Measurements from ENCODE around the gene PASK. TPM values are rescaled to one million over a fixed set of nuclear protein-coding genes. Genes with fewer than 3 reads are reported as not detected.

PASK gene
- total and polyA plus RNA-seq, 2 donors (not counting 1 experiment from before 2014, with no cell fraction given): 1.0 to 1.5 TPM

GRCh38 chr2:241187101-241187917 is 38.0 kb upstream of the PASK start:
- H4K20me1 ChIP-seq (ENCODE audit: control insufficient read depth, extremely low read depth, insufficient read depth, low read length): no peaks in the 10 kb centered on the region
- H2AFZ ChIP-seq (ENCODE audit: low read length): no peak overlapping the region
- H3K27me3 ChIP-seq (ENCODE audit: control insufficient read depth, insufficient read depth, low read length): no peaks in the 10 kb centered on the region
- no peak overlapping the region for H3K4me3 ChIP-seq (replicated peaks in 1 of 4; ENCODE audit: control extremely low read depth in 1 of 4, insufficient read depth in 1 of 4, low read depth in 3 of 4, low read length in 4 of 4)
- TF ChIP-seq, protein P1, sequence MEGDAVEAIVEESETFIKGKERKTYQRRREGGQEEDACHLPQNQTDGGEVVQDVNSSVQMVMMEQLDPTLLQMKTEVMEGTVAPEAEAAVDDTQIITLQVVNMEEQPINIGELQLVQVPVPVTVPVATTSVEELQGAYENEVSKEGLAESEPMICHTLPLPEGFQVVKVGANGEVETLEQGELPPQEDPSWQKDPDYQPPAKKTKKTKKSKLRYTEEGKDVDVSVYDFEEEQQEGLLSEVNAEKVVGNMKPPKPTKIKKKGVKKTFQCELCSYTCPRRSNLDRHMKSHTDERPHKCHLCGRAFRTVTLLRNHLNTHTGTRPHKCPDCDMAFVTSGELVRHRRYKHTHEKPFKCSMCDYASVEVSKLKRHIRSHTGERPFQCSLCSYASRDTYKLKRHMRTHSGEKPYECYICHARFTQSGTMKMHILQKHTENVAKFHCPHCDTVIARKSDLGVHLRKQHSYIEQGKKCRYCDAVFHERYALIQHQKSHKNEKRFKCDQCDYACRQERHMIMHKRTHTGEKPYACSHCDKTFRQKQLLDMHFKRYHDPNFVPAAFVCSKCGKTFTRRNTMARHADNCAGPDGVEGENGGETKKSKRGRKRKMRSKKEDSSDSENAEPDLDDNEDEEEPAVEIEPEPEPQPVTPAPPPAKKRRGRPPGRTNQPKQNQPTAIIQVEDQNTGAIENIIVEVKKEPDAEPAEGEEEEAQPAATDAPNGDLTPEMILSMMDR (conservative IDR thresholded peaks at IDR 0.05 in 1 of 2, IDR thresholded peaks at IDR 0.05 in 1 of 2; ENCODE audit: low read depth in 1 of 2, low read length in 2 of 2): no peak
- TF ChIP-seq EZH2 (IDR thresholded peaks at IDR 0.05; ENCODE audit: low read length, missing control alignments): no peak
- H3K4me1 ChIP-seq (ENCODE audit: control insufficient read depth, extremely low read depth, insufficient read depth, low read length): no peaks in the 10 kb centered on the region
- no peaks in the 10 kb centered on the region for H3K9me3 ChIP-seq (ENCODE audit: control insufficient read depth, insufficient read depth, low read depth, low read length)
- no peak overlapping the region for H3K9ac ChIP-seq (ENCODE audit: insufficient read depth, low read length)
- H3K79me2 ChIP-seq (ENCODE audit: control insufficient read depth, insufficient read depth, low read length): no peaks in the 10 kb centered on the region
- no peak overlapping the region for H3K4me2 ChIP-seq (ENCODE audit: extremely low read depth, insufficient read depth, low read length)
- H3K36me3 ChIP-seq (ENCODE audit: control insufficient read depth, insufficient read depth, low read length): peaks cover 6% of the 10 kb centered on the region
- DNase-seq (ENCODE audit: low read depth in 2 of 2): no peak
- H3K27ac ChIP-seq (ENCODE audit: insufficient read depth, low read length): no peak overlapping the region

- Histone ChIP-seq H3K4me2 (ENCODE audit: extremely low read depth, insufficient read depth, low read length) (no peak overlapping the region), H3K9ac (ENCODE audit: insufficient read depth, low read length) (no peak overlapping the region), H3K79me2 (ENCODE audit: control insufficient read depth, insufficient read depth, low read length) (no peaks in the 10 kb centered on the region), H2AFZ (ENCODE audit: low read length) (no peak overlapping the region), H3K4me3 (replicated peaks in 1 of 4; ENCODE audit: control extremely low read depth in 1 of 4, insufficient read depth in 1 of 4, low read depth in 3 of 4, low read length in 4 of 4) (no peak overlapping the region), H3K27me3 (ENCODE audit: control insufficient read depth, insufficient read depth, low read length) (no peaks in the 10 kb centered on the region), H3K36me3 (ENCODE audit: control insufficient read depth, insufficient read depth, low read length) (peaks cover 6% of the 10 kb centered on the region), H4K20me1 (ENCODE audit: control insufficient read depth, extremely low read depth, insufficient read depth, low read length) (no peaks in the 10 kb centered on the region), H3K4me1 (ENCODE audit: control insufficient read depth, extremely low read depth, insufficient read depth, low read length) (no peaks in the 10 kb centered on the region), H3K9me3 (ENCODE audit: control insufficient read depth, insufficient read depth, low read depth, low read length) (no peaks in the 10 kb centered on the region), H3K27ac (ENCODE audit: insufficient read depth, low read length) (no peak overlapping the region)
- TF ChIP-seq, protein P1 (conservative IDR thresholded peaks at IDR 0.05 in 1 of 2, IDR thresholded peaks at IDR 0.05 in 1 of 2; ENCODE audit: low read depth in 1 of 2, low read length in 2 of 2): no peak
- TF ChIP-seq EZH2 (IDR thresholded peaks at IDR 0.05; ENCODE audit: low read length, missing control alignments): no peak
- no peak for DNase-seq (ENCODE audit: low read depth in 2 of 2)
These were observed 36.7 kb upstream of the PASK start for GRCh38 chr2:241185961-241186360.

DNA sequence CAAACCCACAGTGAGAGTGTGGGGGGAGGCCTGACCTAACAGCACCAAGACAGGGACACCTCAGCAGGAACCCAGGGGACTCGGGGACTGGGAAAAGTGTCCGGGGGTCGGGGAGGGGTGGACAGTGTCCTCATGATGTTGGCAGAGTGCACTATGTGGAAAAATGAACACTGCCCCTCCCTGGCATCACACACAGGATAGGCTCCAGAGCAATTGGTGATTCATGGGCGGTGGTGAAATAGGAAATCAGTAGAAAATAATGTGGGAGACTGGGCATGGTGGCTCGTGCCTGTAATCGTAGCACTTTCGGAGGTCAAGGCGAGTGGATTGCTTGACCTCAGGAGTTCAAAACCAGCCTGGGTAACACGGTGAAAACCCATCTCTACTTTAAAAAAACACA is 35.6 kb upstream of the PASK start:
- DNase-seq (ENCODE audit: low read depth in 2 of 2): no peak

More for the DNA sequence above, 35.6 kb upstream of the PASK start:
- peaks cover 6% of the 10 kb centered on the region for H3K36me3 ChIP-seq (ENCODE audit: control insufficient read depth, insufficient read depth, low read length)
- no peak overlapping the region for H3K9ac ChIP-seq (ENCODE audit: insufficient read depth, low read length)
- H3K79me2 ChIP-seq (ENCODE audit: control insufficient read depth, insufficient read depth, low read length): no peaks in the 10 kb centered on the region
- H4K20me1 ChIP-seq (ENCODE audit: control insufficient read depth, extremely low read depth, insufficient read depth, low read length): no peaks in the 10 kb centered on the region
- no peaks in the 10 kb centered on the region for H3K27me3 ChIP-seq (ENCODE audit: control insufficient read depth, insufficient read depth, low read length)
- H3K4me1 ChIP-seq (ENCODE audit: control insufficient read depth, extremely low read depth, insufficient read depth, low read length): no peaks in the 10 kb centered on the region
- TF ChIP-seq, protein P1 (conservative IDR thresholded peaks at IDR 0.05 in 1 of 2, IDR thresholded peaks at IDR 0.05 in 1 of 2; ENCODE audit: low read depth in 1 of 2, low read length in 2 of 2): no peak
- no peak for TF ChIP-seq EZH2 (IDR thresholded peaks at IDR 0.05; ENCODE audit: low read length, missing control alignments)
- H3K4me3 ChIP-seq (replicated peaks in 1 of 4; ENCODE audit: control extremely low read depth in 1 of 4, insufficient read depth in 1 of 4, low read depth in 3 of 4, low read length in 4 of 4): no peak overlapping the region
- H3K4me2 ChIP-seq (ENCODE audit: extremely low read depth, insufficient read depth, low read length): no peak overlapping the region
- no peak overlapping the region for H2AFZ ChIP-seq (ENCODE audit: low read length)
- no peaks in the 10 kb centered on the region for H3K9me3 ChIP-seq (ENCODE audit: control insufficient read depth, insufficient read depth, low read depth, low read length)
- H3K27ac ChIP-seq (ENCODE audit: insufficient read depth, low read length): no peak overlapping the region
